IMR-90 (cell line): ENCODE data around the gene ABCC5. TPM values are rescaled to one million over a fixed set of nuclear protein-coding genes. Genes with fewer than 3 reads are reported as not detected.

ENCODE experiments used
- ATAC-seq: fragments of 200-7000 bp; cut with Tn5 transposase; 2 replicates; pipeline ENCODE4 v1.9.1; 2020; ENCODE audit warnings: low read depth, mild to moderate bottlenecking, moderate library complexity
- BruUV-seq: library from RNA; stranded (reverse); fragments of 400-500 nt; replicated peaks from 2 replicates; lab custom pipeline; 2021; lab: Mats Ljungman, UMichigan
- CTCF ChIA-PET: fragments of 300-600 bp; formaldehyde crosslinking; extraction: SDS; loops from one replicate; lab custom pipeline; 2021; ENCODE audit warnings: antibody characterized with exemption; lab: Yijun Ruan, JAX
- POLR2A ChIA-PET: fragments of 300-600 bp; sonication (Branson Sonifier 250); formaldehyde crosslinking; loops from one replicate; lab custom pipeline; 2022; ENCODE audit warnings: antibody characterized with exemption; ENCODE audit not compliant: unreplicated experiment; lab: Charles Lee
- DNase-seq: peaks from one replicate; pipeline ENCODE4 v3.0.0; 2013
- H2AFZ ChIP-seq: replicated peaks from 2 replicates; pipeline ENCODE3; 2013; ENCODE audit warnings: low read length, mild to moderate bottlenecking; ENCODE audit not compliant: poor library complexity
- H2AK5ac ChIP-seq: 2 replicates; pipeline ENCODE4 v1.6.1; 2013; ENCODE audit warnings: low read depth, low read length, inconsistent platforms
- H2AK9ac ChIP-seq: replicated peaks from 2 replicates; pipeline ENCODE3; 2013; ENCODE audit warnings: mild to moderate bottlenecking, low read depth, low read length, moderate library complexity; ENCODE audit not compliant: poor library complexity
- H2BK120ac ChIP-seq: 2 replicates; pipeline ENCODE4 v1.6.1; 2013; ENCODE audit warnings: low read depth, low read length, inconsistent platforms
- H2BK15ac ChIP-seq: 3 replicates; pipeline ENCODE4 v1.6.1; 2013; ENCODE audit warnings: low read depth, low read length, inconsistent platforms
- H2BK20ac ChIP-seq: 2 replicates; pipeline ENCODE4 v1.6.1; 2013; ENCODE audit warnings: low read depth, mild to moderate bottlenecking, inconsistent platforms, low read length, moderate library complexity
- H2BK5ac ChIP-seq: 2 replicates; pipeline ENCODE4 v1.6.1; 2013; ENCODE audit warnings: mild to moderate bottlenecking, low read depth, low read length, inconsistent platforms; ENCODE audit not compliant: poor library complexity, severe bottlenecking
- H3K14ac ChIP-seq: replicated peaks from 2 replicates; pipeline ENCODE4 v1.6.1; 2013; ENCODE audit warnings: low read depth, low read length, inconsistent platforms
- H3K18ac ChIP-seq: 2 replicates; pipeline ENCODE4 v1.6.1; 2013; ENCODE audit warnings: low read depth, low read length, control low read depth
- H3K23ac ChIP-seq: 2 replicates; pipeline ENCODE4 v1.6.1; 2013; ENCODE audit warnings: low read depth, low read length, inconsistent platforms
- H3K27ac ChIP-seq: 2 replicates; pipeline ENCODE4 v1.5.1; 2013; ENCODE audit warnings: mild to moderate bottlenecking, control low read depth, low read length; ENCODE audit not compliant: insufficient read depth
- H3K27me3 ChIP-seq: 2 replicates; pipeline ENCODE4 v1.6.1; 2013; ENCODE audit warnings: low read length; ENCODE audit not compliant: control insufficient read depth, insufficient read depth
- H3K36me3 ChIP-seq: 2 replicates; pipeline ENCODE4 v1.6.1; 2013; ENCODE audit warnings: low read length, mixed read lengths; ENCODE audit not compliant: control insufficient read depth, insufficient read depth
- H3K4ac ChIP-seq: 2 replicates; pipeline ENCODE4 v1.6.1; 2013; ENCODE audit warnings: low read depth, low read length, inconsistent platforms
- H3K4me1 ChIP-seq: 2 replicates; pipeline ENCODE4 v1.6.1; 2013; ENCODE audit warnings: low read length, mixed read lengths; ENCODE audit not compliant: control insufficient read depth, insufficient read depth
- H3K4me2 ChIP-seq: 2 replicates; pipeline ENCODE4 v1.6.1; 2013; ENCODE audit warnings: low read depth, mild to moderate bottlenecking, control low read depth, low read length, moderate library complexity
- H3K4me3 ChIP-seq: 2 replicates; pipeline ENCODE4 v1.5.1; 2013; ENCODE audit warnings: low read depth, mild to moderate bottlenecking, control low read depth, low read length, moderate library complexity; ENCODE audit not compliant: insufficient read depth
- H3K56ac ChIP-seq: 2 replicates; pipeline ENCODE4 v1.6.1; 2013; ENCODE audit warnings: low read length, inconsistent platforms; ENCODE audit not compliant: insufficient read depth; ENCODE audit errors: extremely low read depth
- H3K79me1 ChIP-seq, 2 experiments: 2 replicates each; pipeline ENCODE4 v1.6.1; 2013; ENCODE audit warnings: low read length in 2 of 2, inconsistent platforms in 1 of 2, low read depth in 1 of 2
- H3K9ac ChIP-seq: 2 replicates; pipeline ENCODE4 v1.6.1; 2013; ENCODE audit warnings: low read depth, low read length, control low read depth
- H3K9me1 ChIP-seq: 2 replicates; pipeline ENCODE4 v1.6.1; 2013; ENCODE audit warnings: low read length, inconsistent platforms; ENCODE audit not compliant: insufficient read depth
- H3K9me3 ChIP-seq: 2 replicates; pipeline ENCODE4 v1.6.1; 2013; ENCODE audit warnings: low read length; ENCODE audit not compliant: control insufficient read depth, insufficient read depth
- H4K20me1 ChIP-seq: 2 replicates; pipeline ENCODE4 v1.6.1; 2013; ENCODE audit warnings: low read length, inconsistent platforms; ENCODE audit not compliant: insufficient read depth
- H4K5ac ChIP-seq: 2 replicates; pipeline ENCODE4 v1.6.1; 2013; ENCODE audit warnings: mild to moderate bottlenecking, low read depth, low read length, control low read depth
- H4K8ac ChIP-seq, 2 experiments: 2 replicates each; pipeline ENCODE4 v1.6.1; 2013; ENCODE audit warnings: low read depth in 2 of 2, low read length in 2 of 2, control low read depth in 1 of 2, inconsistent platforms in 1 of 2
- H4K91ac ChIP-seq: 2 replicates; pipeline ENCODE4 v1.6.1; 2013; ENCODE audit warnings: low read depth, low read length, inconsistent platforms; ENCODE audit not compliant: insufficient read depth
- BHLHE40 ChIP-seq: fragments of 150-350 bp; IDR thresholded peaks from 2 replicates; pipeline ENCODE4 v1.6.1; 2016; ENCODE audit warnings: mild to moderate bottlenecking, low read depth, low read length
- CEBPB ChIP-seq: IDR thresholded peaks from 2 replicates; pipeline ENCODE4 v1.6.1; 2012; ENCODE audit warnings: low read depth, low read length, improper control_type of control experiment
- CHD1 ChIP-seq: IDR thresholded peaks from 2 replicates; pipeline ENCODE4 v1.6.1; 2012; ENCODE audit warnings: low read depth, low read length, improper control_type of control experiment
- ELK1 ChIP-seq: fragments of 150-350 bp; IDR thresholded peaks from 2 replicates; pipeline ENCODE4 v1.6.1; 2016; ENCODE audit warnings: low read depth, mild to moderate bottlenecking, low read length, moderate library complexity, borderline replicate concordance
- FOS ChIP-seq: fragments of 150-350 bp; IDR thresholded peaks from 2 replicates; pipeline ENCODE4 v1.6.1; 2016; ENCODE audit warnings: low read depth, low read length
- MAZ ChIP-seq: IDR thresholded peaks from 2 replicates; pipeline ENCODE4 v1.6.1; 2012; ENCODE audit warnings: low read depth, mild to moderate bottlenecking, low read length, improper control_type of control experiment, moderate library complexity, borderline replicate concordance
- MXI1 ChIP-seq: IDR thresholded peaks from 2 replicates; pipeline ENCODE4 v1.6.1; 2012; ENCODE audit warnings: low read depth, mild to moderate bottlenecking, low read length, moderate library complexity, borderline replicate concordance
- NFE2L2 ChIP-seq: fragments of 150-350 bp; IDR thresholded peaks from 2 replicates; pipeline ENCODE4 v1.6.1; 2016; ENCODE audit warnings: low read depth, mild to moderate bottlenecking, low read length
- RAD21 ChIP-seq: IDR thresholded peaks from 2 replicates; pipeline ENCODE4 v1.6.1; 2012; ENCODE audit warnings: low read length, improper control_type of control experiment
- RCOR1 ChIP-seq: IDR thresholded peaks from 2 replicates; pipeline ENCODE4 v1.6.1; 2012; ENCODE audit warnings: mild to moderate bottlenecking, low read length, improper control_type of control experiment; ENCODE audit not compliant: insufficient replicate concordance
- USF2 ChIP-seq: fragments of 150-350 bp; IDR thresholded peaks from 2 replicates; pipeline ENCODE4 v1.6.1; 2017; ENCODE audit warnings: mild to moderate bottlenecking, antibody characterized with exemption, low read length, low read depth
- WGBS, 2 experiments: methylation state at CpG; one replicate each; pipeline versions ENCODE4 v1.1.5 to v1.1.7; 2013; ENCODE audit warnings: missing lambda C conversion rate in 2 of 2; ENCODE audit not compliant: insufficient read length in 1 of 2; ENCODE audit errors: extremely low coverage in 2 of 2; 5-methylcytosine and 5-hydroxymethylcytosine counted together
- dilution Hi-C: fragments of 300-500 bp; cut with HindIII; formaldehyde crosslinking; loops from one replicate; pipeline ENCODE4 v1.14.3; 2018; ENCODE audit warnings: low sequenced_read_pairs; ENCODE audit not compliant: unreplicated experiment
- in situ Hi-C: fragments of 300-500 bp; cut with MboI; formaldehyde crosslinking; loops from 3 replicates; pipeline ENCODE4 v1.14.3; 2019; ENCODE audit warnings: low sequenced_read_pairs, inconsistent platforms, mixed read lengths
- intact Hi-C: fragments of 100-400 bp; cut with micrococcal nuclease; formaldehyde crosslinking; loops from 2 replicates; pipeline ENCODE4 v1.10.0; 2022
- polyA plus RNA-seq, 3 experiments: library from polyadenylated mRNA; depleted of rRNA; stranded (reverse); fragments of >200 nt; gene quantifications; 2 replicates each; pipeline ENCODE4 v1.2.3, GENCODE V29; 2012; ENCODE audit warnings: low replicate concordance in 1 of 3
- total RNA-seq: library from RNA; depleted of rRNA; stranded (reverse); fragments of >200 nt; gene quantifications from 2 replicates; pipeline ENCODE4 v1.2.3, GENCODE V29; 2012

Gene ABCC5
- total and polyA plus RNA-seq, 2 of the 4 experiments (the other 2 are of a cell fraction): 8.4 to 17.7 TPM

- Histone ChIP-seq H2BK15ac (no peak overlapping the region), H3K27me3 (no peaks in the 10 kb centered on the region), H3K14ac (no peak overlapping the region), H3K56ac (no peak overlapping the region), H4K20me1 (no peaks in the 10 kb centered on the region), H4K8ac (no peak overlapping the region), H3K9ac (no peak overlapping the region), H2BK120ac (no peak overlapping the region), H4K91ac (no peak overlapping the region), H3K9me1 (peaks cover 7% of the 10 kb centered on the region; the same call in 1 of the 2 replicates), H3K36me3 (peaks cover 23% of the 10 kb centered on the region), H3K9me3 (no peaks in the 10 kb centered on the region), H2AK5ac (no peak overlapping the region), H3K18ac (no peak overlapping the region), H2BK5ac (no peak overlapping the region), H3K79me1 (peaks cover 0 to under 1% of the 10 kb centered on the region in 2 experiments; a peak in 1 of 4 replicates), H2AFZ (no peak overlapping the region), H3K23ac (no peak overlapping the region), H3K27ac (no peak overlapping the region), H3K4me3 (no peak overlapping the region), H2AK9ac (no peak overlapping the region), H3K4ac (no peak overlapping the region), H3K4me2 (no peak overlapping the region), H2BK20ac (no peak overlapping the region), H4K5ac (no peak overlapping the region), H3K4me1 (peaks cover 4% of the 10 kb centered on the region; the same call in 1 of the 2 replicates)
- ChIA-PET POLR2A (no interaction called here), CTCF (no interaction called here)
- ATAC-seq: no peak
- DNase-seq: no peak
- dilution Hi-C loops (no loop called here), in situ Hi-C loops (no loop called here), intact Hi-C loops (no loop called here)
- TF ChIP-seq FOS (no peak), MAZ (no peak), CEBPB (no peak), NFE2L2 (no peak), RCOR1 (no peak), ELK1 (no peak), RAD21 (no peak), USF2 (no peak), CHD1 (no peak), BHLHE40 (no peak), MXI1 (no peak)
- no CpG with 5 or more reads among the region's 6 CpGs for WGBS, 2 experiments
- BruUV-seq: no TSS peak
These were observed 35.6 kb downstream of the ABCC5 start for GRCh38 chr3:183981990-183982644.
